CD8-positive, alpha-beta memory T cell (primary cell): ENCODE data around the gene LRCH1. TPM values are rescaled to one million over a fixed set of nuclear protein-coding genes. Genes with fewer than 3 reads are reported as not detected.
A peak's percentile ranks its signal among the peaks of the same experiment; 100 is the strongest.

Experiments
- CTCF ChIA-PET: fragments of 350-600 bp; sonication (Branson Sonifier 250); formaldehyde crosslinking; loops from one replicate; lab custom pipeline; 2021; ENCODE audit warnings: antibody characterized with exemption; lab: Charles Lee
- POLR2A ChIA-PET: fragments of 350-600 bp; sonication (Branson Sonifier 250); formaldehyde crosslinking; loops from one replicate; lab custom pipeline; 2021; ENCODE audit warnings: antibody characterized with exemption; lab: Charles Lee
- DNase-seq, 5 donors: peaks; one replicate each; pipeline versions ENCODE4 v3.0.0 to v3.0.0-alpha.2; 2020 to 2022; ENCODE audit warnings: mixed read lengths in 1 of 5
- H3K27ac ChIP-seq: one replicate; pipeline ENCODE4 v1.7.0; 2013; ENCODE audit warnings: low read depth, mild to moderate bottlenecking, low read length, moderate library complexity
- H3K27me3 ChIP-seq: 2 replicates; pipeline ENCODE4 v1.7.0; 2013; ENCODE audit warnings: low read length, mild to moderate bottlenecking; ENCODE audit not compliant: insufficient read depth, poor library complexity, severe bottlenecking
- H3K36me3 ChIP-seq: 2 replicates; pipeline ENCODE4 v1.7.0; 2013; ENCODE audit warnings: mild to moderate bottlenecking, low read length, moderate library complexity; ENCODE audit not compliant: insufficient read depth
- H3K4me1 ChIP-seq: 2 replicates; pipeline ENCODE4 v1.7.0; 2013; ENCODE audit warnings: mild to moderate bottlenecking, low read length, moderate library complexity; ENCODE audit not compliant: insufficient read depth
- H3K4me3 ChIP-seq: 2 replicates; pipeline ENCODE4 v1.7.0; 2013; ENCODE audit warnings: mild to moderate bottlenecking, low read length
- H3K9me3 ChIP-seq: 2 replicates; pipeline ENCODE4 v1.7.0; 2013; ENCODE audit warnings: mild to moderate bottlenecking, low read length
- H3K27ac Mint-ChIP-seq, 8 donors: one replicate each; pipeline ENCODE4 v1.8.0; 2020 to 2021; ENCODE audit warnings: mixed read lengths in 8 of 8, mild to moderate bottlenecking in 6 of 8, inconsistent platforms in 3 of 8, moderate library complexity in 3 of 8
- H3K27me3 Mint-ChIP-seq, 2 donors: one replicate each; pipeline ENCODE4 v1.8.0; 2020 to 2021; ENCODE audit warnings: mixed read lengths in 2 of 2, mild to moderate bottlenecking in 1 of 2, moderate library complexity in 1 of 2
- H3K36me3 Mint-ChIP-seq, 3 donors: one replicate each; pipeline ENCODE4 v1.8.0; 2020 to 2021; ENCODE audit warnings: mixed read lengths in 3 of 3, inconsistent platforms in 1 of 3, mild to moderate bottlenecking in 1 of 3
- H3K4me1 Mint-ChIP-seq, 3 donors: one replicate each; pipeline ENCODE4 v1.8.0; 2020 to 2021; ENCODE audit warnings: mixed read lengths in 3 of 3, inconsistent platforms in 1 of 3, mild to moderate bottlenecking in 1 of 3
- H3K4me3 Mint-ChIP-seq, 7 donors: one replicate each; pipeline ENCODE4 v1.8.0; 2020 to 2021; ENCODE audit warnings: mixed read lengths in 7 of 7, mild to moderate bottlenecking in 6 of 7, moderate library complexity in 4 of 7, inconsistent platforms in 2 of 7
- H3K9me3 Mint-ChIP-seq, 5 donors: one replicate each; pipeline ENCODE4 v1.8.0; 2020 to 2022; ENCODE audit warnings: mixed read lengths in 5 of 5, mild to moderate bottlenecking in 3 of 5, moderate library complexity in 2 of 5, inconsistent platforms in 1 of 5
- polyA plus RNA-seq: library from polyadenylated mRNA; unstranded; fragments of 300-500 nt; fragmentation: Illumina TruSeq; gene quantifications from one replicate; pipeline ENCODE4 v1.2.3, GENCODE V29; 2021
- total RNA-seq, 2 experiments: library from RNA; stranded (reverse); gene quantifications; one replicate each; pipeline ENCODE4 v1.2.3, GENCODE V29; 2021

The LRCH1 gene
- total and polyA plus RNA-seq, 3 experiments from 2014 or later, result 4.9 to 17.8 (median 16.7) TPM

GRCh38 chr13:46551410-46552302 lies 1.3 kb upstream of the LRCH1 start:
- peaks cover 0 to 12% (median 0%) of the 10 kb centered on the region in 3 donors for H3K36me3 Mint-ChIP-seq
- H3K4me1 Mint-ChIP-seq, result peaks cover 39 to 43% (median 42%) of the 10 kb centered on the region in 3 donors
- Histone ChIP-seq H3K27ac (no peak overlapping the region), H3K27me3 (no peaks in the 10 kb centered on the region), H3K9me3 (no peaks in the 10 kb centered on the region), H3K4me1 (peaks cover 34% of the 10 kb centered on the region), H3K36me3 (no peaks in the 10 kb centered on the region), H3K4me3 (peak overlapping the region; percentile 85)
- peak overlapping the region in 6 of 8 donors; percentile 87 to 96 (median 93) for H3K27ac Mint-ChIP-seq
- peak overlapping the region; percentile 93 to 97 (median 95) for H3K4me3 Mint-ChIP-seq
- CTCF ChIA-PET, result interaction anchor here (0.6 to 3.1 kb wide), 39 partner anchors 9 to 250 kb away, joined by 3 to 27 read pairs (median 4); partner anchors contain the start of gene ESD
- H3K9me3 Mint-ChIP-seq, result no peaks in the 10 kb centered on the region
- peak; percentile 44 to 74 (median 57) for DNase-seq
- H3K27me3 Mint-ChIP-seq, result peaks cover 5 to 8% of the 10 kb centered on the region in 2 donors
- POLR2A ChIA-PET, result interaction anchor here (0.6 kb wide), 2 partner anchors 10 to 119 kb away, joined by 3 read pairs; no protein-coding TSS in a partner anchor

GRCh38 chr13:46552303-46552682 lies 677 bp upstream of the LRCH1 start:
- H3K27me3 ChIP-seq, result no peaks in the 10 kb centered on the region
- H3K36me3 ChIP-seq, result no peaks in the 10 kb centered on the region
- H3K27ac ChIP-seq, result peak overlapping the region; percentile 51
- peaks cover 45 to 49% (median 48%) of the 10 kb centered on the region in 3 donors for H3K4me1 Mint-ChIP-seq
- CTCF ChIA-PET, result interaction anchor here (0.6 to 3.1 kb wide), 34 partner anchors 9 to 250 kb away, joined by 3 to 27 read pairs (median 4); no protein-coding TSS in a partner anchor
- no peak for DNase-seq
- no peaks in the 10 kb centered on the region for H3K9me3 ChIP-seq
- no peaks in the 10 kb centered on the region for H3K9me3 Mint-ChIP-seq
- POLR2A ChIA-PET, result interaction anchor here (0.6 kb wide), 3 partner anchors 11 to 118 kb away, joined by 3 to 19 read pairs (median 3); no protein-coding TSS in a partner anchor
- peaks cover 34% of the 10 kb centered on the region for H3K4me1 ChIP-seq
- peak overlapping the region; percentile 85 for H3K4me3 ChIP-seq
- peak overlapping the region; percentile 93 to 97 (median 95) for H3K4me3 Mint-ChIP-seq
- peak overlapping the region; percentile 84 to 96 (median 94) for H3K27ac Mint-ChIP-seq
- peaks cover 0 to 12% (median 0%) of the 10 kb centered on the region in 3 donors for H3K36me3 Mint-ChIP-seq
- H3K27me3 Mint-ChIP-seq, result peaks cover 5 to 8% of the 10 kb centered on the region in 2 donors

GRCh38 chr13:46553521-46553885 lies 533 bp downstream of the LRCH1 start:
- ChIA-PET CTCF (no interaction called here), POLR2A (interaction anchor here (0.6 kb wide), 1 partner anchor 243 kb away, joined by 3 read pairs; the partner anchor contains the start of gene ESD)
- Mint-ChIP-seq H3K4me1 (peaks cover 50 to 56% (median 55%) of the 10 kb centered on the region in 3 donors), H3K27me3 (peaks cover 2 to 8% of the 10 kb centered on the region in 2 donors), H3K27ac (peak overlapping the region in 7 of 8 donors; percentile 90 to 97 (median 94)), H3K36me3 (peaks cover 0 to 12% (median 0%) of the 10 kb centered on the region in 3 donors), H3K9me3 (no peaks in the 10 kb centered on the region), H3K4me3 (peak overlapping the region; percentile 93 to 97 (median 95))
- peak overlapping the region; percentile 81 for H3K4me3 ChIP-seq
- no peaks in the 10 kb centered on the region for H3K27me3 ChIP-seq
- no peaks in the 10 kb centered on the region for H3K9me3 ChIP-seq
- peak overlapping the region; percentile 90 for H3K27ac ChIP-seq
- H3K36me3 ChIP-seq, result no peaks in the 10 kb centered on the region
- H3K4me1 ChIP-seq, result peaks cover 34% of the 10 kb centered on the region
- no peak for DNase-seq

- Mint-ChIP-seq H3K36me3 (peaks cover 0 to 12% (median 0%) of the 10 kb centered on the region in 3 donors), H3K9me3 (no peaks in the 10 kb centered on the region), H3K4me1 (peaks cover 52 to 60% (median 60%) of the 10 kb centered on the region in 3 donors), H3K27ac (peak overlapping the region; percentile 90 to 98 (median 94)), H3K27me3 (peaks cover 0 to 3% of the 10 kb centered on the region in 2 donors), H3K4me3 (peak overlapping the region; percentile 93 to 97 (median 95))
- CTCF ChIA-PET, result interaction anchor here (0.6 to 1.4 kb wide), 2 partner anchors 12 to 57 kb away, joined by 3 to 8 read pairs; no protein-coding TSS in a partner anchor
- peaks cover 34% of the 10 kb centered on the region for H3K4me1 ChIP-seq
- POLR2A ChIA-PET, result interaction anchor here (0.5 kb wide), 1 partner anchor 65 kb away, joined by 3 read pairs; no protein-coding TSS in a partner anchor
- H3K27me3 ChIP-seq, result no peaks in the 10 kb centered on the region
- no peaks in the 10 kb centered on the region for H3K9me3 ChIP-seq
- H3K36me3 ChIP-seq, result no peaks in the 10 kb centered on the region
- H3K4me3 ChIP-seq, result peak overlapping the region; percentile 81
- H3K27ac ChIP-seq, result peak overlapping the region; percentile 90
- peak; percentile 49 to 82 (median 71) for DNase-seq
These were observed 1.2 kb downstream of the LRCH1 start for GRCh38 chr13:46553886-46554858.

GRCh38 chr13:46554951-46555350 lies 2.0 kb downstream of the LRCH1 start:
- no peaks in the 10 kb centered on the region for H3K27me3 Mint-ChIP-seq
- POLR2A ChIA-PET, result interaction anchor here (0.5 kb wide), 1 partner anchor 64 kb away, joined by 3 read pairs; no protein-coding TSS in a partner anchor
- Histone ChIP-seq H3K27me3 (no peaks in the 10 kb centered on the region), H3K27ac (peak overlapping the region; percentile 90), H3K4me3 (peak overlapping the region; percentile 81), H3K4me1 (peaks cover 34% of the 10 kb centered on the region), H3K36me3 (no peaks in the 10 kb centered on the region), H3K9me3 (no peaks in the 10 kb centered on the region)
- no peaks in the 10 kb centered on the region for H3K9me3 Mint-ChIP-seq
- H3K4me3 Mint-ChIP-seq, result peak overlapping the region; percentile 93 to 97 (median 95)
- no peak for DNase-seq
- H3K27ac Mint-ChIP-seq, result peak overlapping the region; percentile 90 to 98 (median 94)
- CTCF ChIA-PET, result interaction anchor here (0.6 to 1.4 kb wide), 3 partner anchors 11 to 167 kb away, joined by 3 to 8 read pairs (median 3); no protein-coding TSS in a partner anchor
- peaks cover 0 to 12% (median 0%) of the 10 kb centered on the region in 3 donors for H3K36me3 Mint-ChIP-seq
- H3K4me1 Mint-ChIP-seq, result peaks cover 54 to 66% (median 60%) of the 10 kb centered on the region in 3 donors

- ChIA-PET CTCF (interaction anchor here (1.1 to 1.4 kb wide), 2 partner anchors 10 to 166 kb away, joined by 3 to 8 read pairs; no protein-coding TSS in a partner anchor), POLR2A (no interaction called here)
- Mint-ChIP-seq H3K36me3 (peaks cover 0 to 12% (median 0%) of the 10 kb centered on the region in 3 donors), H3K4me1 (peaks cover 54 to 66% (median 60%) of the 10 kb centered on the region in 3 donors), H3K27me3 (no peaks in the 10 kb centered on the region), H3K27ac (peak overlapping the region; percentile 90 to 98 (median 94)), H3K4me3 (peak overlapping the region; percentile 16 to 96 (median 94)), H3K9me3 (no peaks in the 10 kb centered on the region)
- H3K27ac ChIP-seq, result no peak overlapping the region
- H3K4me3 ChIP-seq, result no peak overlapping the region
- H3K9me3 ChIP-seq, result no peaks in the 10 kb centered on the region
- no peaks in the 10 kb centered on the region for H3K27me3 ChIP-seq
- H3K4me1 ChIP-seq, result peaks cover 34% of the 10 kb centered on the region
- no peaks in the 10 kb centered on the region for H3K36me3 ChIP-seq
- DNase-seq, result no peak
These were observed 2.9 kb downstream of the LRCH1 start for GRCh38 chr13:46555722-46556417.
